ENCODE data around the gene MAL. TPM values are rescaled to one million over a fixed set of nuclear protein-coding genes. Genes with fewer than 3 reads are reported as not detected.

MAL gene
- total RNA-seq, 6 experiments from 2014 or later, result not detected

DNA sequence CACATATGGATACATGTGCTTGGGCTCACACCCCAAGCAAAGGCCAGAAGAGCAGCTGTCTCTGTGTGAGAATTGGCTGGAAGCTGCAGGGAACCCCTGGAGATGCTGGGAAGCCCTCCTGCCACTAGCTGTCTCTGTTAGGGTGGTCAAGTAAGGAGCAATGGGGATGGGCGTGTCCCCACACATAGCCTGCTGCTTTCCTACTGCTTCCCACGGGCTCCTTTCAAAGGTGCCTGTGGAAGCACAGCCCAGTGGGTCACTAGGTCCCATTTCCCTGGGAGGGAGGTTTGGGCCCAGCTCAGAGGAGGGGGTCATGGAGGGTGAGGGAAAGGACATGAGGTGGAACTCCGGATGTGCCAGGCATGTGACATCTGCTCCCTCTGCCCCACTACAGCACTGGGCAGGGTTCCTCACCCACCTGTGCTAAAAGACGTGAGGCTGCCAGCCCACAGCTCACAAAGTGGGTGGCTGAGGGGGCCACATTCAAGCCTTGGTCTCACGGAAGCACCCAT, 24.4 kb upstream of the MAL start:
- no peak for DNase-seq
- Mint-ChIP-seq H3K4me3 (no peak overlapping the region), H3K4me1 (ENCODE audit: low read depth) (no peaks in the 10 kb centered on the region), H3K27me3 (ENCODE audit: insufficient read depth) (peaks cover 22% of the 10 kb centered on the region), H3K36me3 (ENCODE audit: low read depth) (no peaks in the 10 kb centered on the region), H3K9me3 (no peaks in the 10 kb centered on the region), H3K27ac (no peak overlapping the region)
- TF ChIP-seq, protein P1, sequence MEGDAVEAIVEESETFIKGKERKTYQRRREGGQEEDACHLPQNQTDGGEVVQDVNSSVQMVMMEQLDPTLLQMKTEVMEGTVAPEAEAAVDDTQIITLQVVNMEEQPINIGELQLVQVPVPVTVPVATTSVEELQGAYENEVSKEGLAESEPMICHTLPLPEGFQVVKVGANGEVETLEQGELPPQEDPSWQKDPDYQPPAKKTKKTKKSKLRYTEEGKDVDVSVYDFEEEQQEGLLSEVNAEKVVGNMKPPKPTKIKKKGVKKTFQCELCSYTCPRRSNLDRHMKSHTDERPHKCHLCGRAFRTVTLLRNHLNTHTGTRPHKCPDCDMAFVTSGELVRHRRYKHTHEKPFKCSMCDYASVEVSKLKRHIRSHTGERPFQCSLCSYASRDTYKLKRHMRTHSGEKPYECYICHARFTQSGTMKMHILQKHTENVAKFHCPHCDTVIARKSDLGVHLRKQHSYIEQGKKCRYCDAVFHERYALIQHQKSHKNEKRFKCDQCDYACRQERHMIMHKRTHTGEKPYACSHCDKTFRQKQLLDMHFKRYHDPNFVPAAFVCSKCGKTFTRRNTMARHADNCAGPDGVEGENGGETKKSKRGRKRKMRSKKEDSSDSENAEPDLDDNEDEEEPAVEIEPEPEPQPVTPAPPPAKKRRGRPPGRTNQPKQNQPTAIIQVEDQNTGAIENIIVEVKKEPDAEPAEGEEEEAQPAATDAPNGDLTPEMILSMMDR (IDR thresholded peaks at IDR 0.05), result no peak

DNA sequence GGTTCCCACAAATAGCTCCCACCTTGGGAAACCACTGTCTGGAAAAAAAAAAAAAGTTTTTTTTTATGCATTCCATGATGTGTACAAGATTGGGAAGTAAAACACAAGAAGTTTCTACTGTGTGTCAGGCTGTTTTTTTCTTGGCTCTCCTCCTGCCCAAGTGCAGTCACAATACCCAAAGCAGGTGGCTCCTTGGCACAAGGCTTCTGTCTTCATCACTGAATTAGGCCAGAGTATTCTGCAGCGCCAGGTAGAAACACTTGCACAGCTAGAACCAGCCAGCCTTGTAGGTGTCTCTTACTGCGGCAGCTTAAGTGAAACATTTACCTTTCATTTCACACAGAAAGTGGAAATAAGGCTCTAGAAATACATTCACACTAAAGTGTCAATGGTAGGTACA, 23.8 kb upstream of the MAL start:
- H3K9me3 Mint-ChIP-seq, result no peaks in the 10 kb centered on the region
- no peak overlapping the region for H3K27ac Mint-ChIP-seq
- no peaks in the 10 kb centered on the region for H3K4me1 Mint-ChIP-seq (ENCODE audit: low read depth)
- H3K4me3 Mint-ChIP-seq, result no peak overlapping the region
- H3K36me3 Mint-ChIP-seq (ENCODE audit: low read depth), result no peaks in the 10 kb centered on the region
- H3K27me3 Mint-ChIP-seq (ENCODE audit: insufficient read depth), result peaks cover 21% of the 10 kb centered on the region
- TF ChIP-seq, protein P1 (IDR thresholded peaks at IDR 0.05), result no peak
- DNase-seq, result no peak

DNA sequence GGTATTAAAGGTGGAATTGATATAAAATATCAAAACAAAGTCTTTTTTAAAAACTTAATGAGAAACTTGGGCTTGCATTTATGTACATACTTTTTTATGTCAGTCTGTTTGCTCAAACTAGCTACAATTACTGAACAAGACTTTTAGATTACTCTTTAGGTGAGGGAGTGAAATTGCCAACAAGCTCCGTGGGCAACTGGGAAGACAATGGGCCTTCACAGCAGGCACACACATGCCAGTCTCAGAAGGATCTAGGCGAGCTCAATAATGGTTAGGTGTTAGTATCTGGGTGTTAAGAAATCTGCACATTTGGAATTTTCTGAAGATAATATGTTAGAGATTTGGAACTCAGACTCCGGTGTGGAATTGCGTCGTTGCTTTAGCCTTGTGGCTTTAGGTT, 23.0 kb upstream of the MAL start:
- Mint-ChIP-seq H3K9me3 (no peaks in the 10 kb centered on the region), H3K4me3 (no peak overlapping the region), H3K27ac (no peak overlapping the region), H3K4me1 (ENCODE audit: low read depth) (no peaks in the 10 kb centered on the region), H3K27me3 (ENCODE audit: insufficient read depth) (peaks cover 18% of the 10 kb centered on the region), H3K36me3 (ENCODE audit: low read depth) (no peaks in the 10 kb centered on the region)
- TF ChIP-seq, protein P1 (IDR thresholded peaks at IDR 0.05), result no peak
- DNase-seq, result no peak

DNA sequence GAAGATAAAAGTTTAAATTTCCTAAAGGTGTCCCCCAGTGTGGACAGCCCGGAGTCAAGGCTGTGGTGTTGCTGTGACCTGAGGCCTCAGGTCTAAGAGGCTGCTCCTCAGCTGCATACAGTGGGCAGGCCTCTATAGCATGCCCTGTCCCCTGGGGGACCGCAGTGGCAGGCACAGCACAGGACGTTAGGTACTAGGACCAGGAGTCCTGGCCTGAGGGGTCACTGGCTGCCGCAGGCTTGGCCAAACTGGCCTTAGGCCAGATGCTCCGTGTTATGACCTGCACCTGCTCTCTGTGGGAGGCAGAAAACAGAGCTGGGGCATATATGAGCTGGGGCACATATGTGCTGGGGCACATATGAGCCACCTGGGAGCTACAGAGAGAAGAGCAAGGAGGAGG, 21.2 kb upstream of the MAL start:
- Mint-ChIP-seq H3K36me3 (ENCODE audit: low read depth) (no peaks in the 10 kb centered on the region), H3K4me1 (ENCODE audit: low read depth) (no peaks in the 10 kb centered on the region), H3K4me3 (no peak overlapping the region), H3K9me3 (no peaks in the 10 kb centered on the region), H3K27me3 (ENCODE audit: insufficient read depth) (peaks cover 19% of the 10 kb centered on the region), H3K27ac (no peak overlapping the region)
- TF ChIP-seq, protein P1 (IDR thresholded peaks at IDR 0.05), result no peak
- no peak for DNase-seq

DNA sequence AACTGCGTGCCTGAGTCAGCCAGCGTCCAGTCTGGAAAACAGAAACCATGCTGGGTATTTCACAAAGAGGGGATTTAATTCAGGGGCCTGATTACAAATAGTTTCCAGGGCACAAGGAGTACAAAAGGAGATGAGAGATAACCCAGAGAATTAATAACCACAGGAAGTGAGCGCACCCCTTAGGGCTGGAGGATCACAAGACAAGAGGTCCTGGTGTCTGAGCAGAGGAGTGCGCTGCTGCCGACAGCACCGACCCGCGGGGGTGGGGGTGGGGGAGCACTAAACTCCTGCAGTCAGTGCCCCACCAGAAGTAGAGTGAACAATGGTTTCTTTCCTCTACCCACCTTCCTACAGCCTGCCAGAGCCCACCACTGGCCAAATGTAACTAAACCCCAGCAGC, 20.8 kb upstream of the MAL start:
- H3K9me3 Mint-ChIP-seq, result no peaks in the 10 kb centered on the region

More for the DNA sequence above, 20.8 kb upstream of the MAL start:
- H3K27ac Mint-ChIP-seq, result no peak overlapping the region
- no peak for DNase-seq
- no peaks in the 10 kb centered on the region for H3K36me3 Mint-ChIP-seq (ENCODE audit: low read depth)
- H3K4me1 Mint-ChIP-seq (ENCODE audit: low read depth), result no peaks in the 10 kb centered on the region
- H3K4me3 Mint-ChIP-seq, result no peak overlapping the region
- peaks cover 17% of the 10 kb centered on the region for H3K27me3 Mint-ChIP-seq (ENCODE audit: insufficient read depth)
- TF ChIP-seq, protein P1 (IDR thresholded peaks at IDR 0.05), result no peak

Data from HFFc6 (cell line).